Keratinocyte (primary cell): Measurements from ENCODE around the gene SNHG17. TPM values are rescaled to one million over a fixed set of nuclear protein-coding genes. Genes with fewer than 3 reads are reported as not detected.

ENCODE experiments used
- DNase-seq: peaks from one replicate; pipeline ENCODE4 v3.0.0-alpha.2; 2011; ENCODE audit warnings: low read depth, missing footprints, low spot score
- FAIRE-seq: peaks from 2 replicates; lab custom pipeline; 2011; peaks lifted over from hg19 to GRCh38; lab: Jason Lieb, UNC
- H2AFZ ChIP-seq: 2 replicates; pipeline ENCODE4 v1.6.0; 2012; ENCODE audit warnings: low read length, control low read depth, inconsistent platforms; ENCODE audit not compliant: control insufficient read depth
- H3K27ac ChIP-seq: 2 replicates; pipeline ENCODE4 v1.5.1; 2011; ENCODE audit warnings: low read length; ENCODE audit not compliant: control insufficient read depth, insufficient read depth
- H3K27me3 ChIP-seq: 3 replicates; pipeline ENCODE4 v1.6.0; 2011; ENCODE audit warnings: low read length; ENCODE audit not compliant: control insufficient read depth, insufficient read depth; ENCODE audit errors: extremely low read depth
- H3K36me3 ChIP-seq, 2 experiments: 2 replicates in 1 of 2; 3 replicates in 1 of 2; pipeline ENCODE4 v1.5.1; 2011; ENCODE audit warnings: low read length in 2 of 2, mild to moderate bottlenecking in 1 of 2; ENCODE audit not compliant: control insufficient read depth in 2 of 2, insufficient read depth in 2 of 2; ENCODE audit errors: extremely low read depth in 1 of 2
- H3K4me1 ChIP-seq: 3 replicates; pipeline ENCODE4 v1.5.1; 2011; ENCODE audit warnings: low read length; ENCODE audit not compliant: control insufficient read depth, insufficient read depth; ENCODE audit errors: extremely low read depth
- H3K4me2 ChIP-seq: 3 replicates; pipeline ENCODE4 v1.6.0; 2011; ENCODE audit warnings: low read depth, low read length; ENCODE audit not compliant: control insufficient read depth, insufficient read depth; ENCODE audit errors: extremely low read depth
- H3K4me3 ChIP-seq, 3 experiments: fragments of 200-600 bp in 1 of 3; sonication (generic) in 1 of 3; 2 replicates in 2 of 3; 3 replicates in 1 of 3; pipeline ENCODE4 v1.5.1; 2011 to 2016; ENCODE audit warnings: low read length in 3 of 3, mild to moderate bottlenecking in 3 of 3, control low read depth in 2 of 3, inconsistent platforms in 1 of 3, low read depth in 1 of 3, mixed read lengths in 1 of 3, mixed run types in 1 of 3, moderate library complexity in 1 of 3; ENCODE audit not compliant: control insufficient read depth in 2 of 3, insufficient read depth in 2 of 3; ENCODE audit errors: extremely low read depth in 1 of 3
- H3K79me2 ChIP-seq: 2 replicates; pipeline ENCODE4 v1.6.0; 2012; ENCODE audit warnings: low read length; ENCODE audit not compliant: control insufficient read depth, insufficient read depth
- H3K9ac ChIP-seq: 3 replicates; pipeline ENCODE4 v1.6.0; 2011; ENCODE audit warnings: low read length; ENCODE audit not compliant: control insufficient read depth, insufficient read depth; ENCODE audit errors: extremely low read depth
- H3K9me1 ChIP-seq: 3 replicates; pipeline ENCODE4 v1.6.0; 2011; ENCODE audit warnings: low read length; ENCODE audit not compliant: control insufficient read depth, insufficient read depth; ENCODE audit errors: extremely low read depth
- H3K9me3 ChIP-seq: 2 replicates; pipeline ENCODE4 v1.5.1; 2012; ENCODE audit warnings: low read depth, low read length; ENCODE audit not compliant: control insufficient read depth
- H4K20me1 ChIP-seq: 3 replicates; pipeline ENCODE4 v1.6.0; 2011; ENCODE audit warnings: low read length; ENCODE audit not compliant: control insufficient read depth, insufficient read depth; ENCODE audit errors: extremely low read depth
- EZH2 ChIP-seq: IDR thresholded peaks from one replicate; pipeline ENCODE4 v1.6.1; 2012; ENCODE audit warnings: inconsistent platforms, mild to moderate bottlenecking, low read length, moderate library complexity
- dilution Hi-C: fragments of 300-500 bp; cut with MboI; formaldehyde crosslinking; loops from one replicate; pipeline ENCODE4 v1.7.0; 2020; ENCODE audit warnings: low sequenced_read_pairs; ENCODE audit not compliant: extremely low pct_ligation_motif_present
- polyA plus RNA-seq, 5 experiments: library from polyadenylated mRNA; depleted of rRNA in 3 of 5; stranded (reverse) in 3 of 5; stranded (forward) in 1 of 5; unstranded in 1 of 5; fragments of >200 nt; gene quantifications; 1 replicate in 1 of 5; 2 replicates in 3 of 5; 3 replicates in 1 of 5; pipeline versions ENCODE4 v1.2.1 to v1.2.3, GENCODE V29; 2011 to 2012; ENCODE audit warnings: missing spikeins in 2 of 5, low read depth in 1 of 5, low replicate concordance in 1 of 5
- TF ChIP-seq, protein P1 (sequence below), 3 experiments: IDR thresholded peaks in 1 of 3; conservative IDR thresholded peaks in 1 of 3; optimal IDR thresholded peaks in 1 of 3; 2 replicates in 2 of 3; 3 replicates in 1 of 3; pipeline versions ENCODE3 to v1.5.1; 2011; ENCODE audit warnings: low read length in 3 of 3, mild to moderate bottlenecking in 3 of 3, moderate library complexity in 2 of 3, control low read depth in 1 of 3, inconsistent platforms in 1 of 3; ENCODE audit not compliant: insufficient read depth in 2 of 3; ENCODE audit errors: extremely low read depth in 1 of 3

Gene SNHG17
- polyA plus RNA-seq, 1 donor (not counting 4 experiments of a cell fraction or from before 2014, with no cell fraction given), result 25.3 TPM

DNA sequence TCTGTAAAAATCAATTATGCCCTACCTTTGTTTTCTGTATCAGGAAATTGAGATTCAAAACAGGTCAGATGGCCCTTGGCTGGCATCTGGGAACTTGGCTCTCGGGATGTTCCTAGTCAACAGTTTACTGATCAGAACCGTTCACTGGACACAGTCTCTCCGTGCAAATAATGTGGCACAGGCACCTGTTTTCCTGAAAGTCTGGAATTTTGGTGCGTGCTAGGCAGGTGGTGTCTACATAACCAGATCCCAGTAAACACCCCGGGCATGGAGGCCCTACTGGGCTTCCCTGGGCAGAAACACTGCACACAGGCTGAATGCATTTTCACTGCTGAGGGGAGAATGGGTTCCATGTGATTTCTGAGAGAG is 7.5 kb downstream of the SNHG17 start:
- no peak overlapping the region for H3K27ac ChIP-seq
- TF ChIP-seq, protein P1, sequence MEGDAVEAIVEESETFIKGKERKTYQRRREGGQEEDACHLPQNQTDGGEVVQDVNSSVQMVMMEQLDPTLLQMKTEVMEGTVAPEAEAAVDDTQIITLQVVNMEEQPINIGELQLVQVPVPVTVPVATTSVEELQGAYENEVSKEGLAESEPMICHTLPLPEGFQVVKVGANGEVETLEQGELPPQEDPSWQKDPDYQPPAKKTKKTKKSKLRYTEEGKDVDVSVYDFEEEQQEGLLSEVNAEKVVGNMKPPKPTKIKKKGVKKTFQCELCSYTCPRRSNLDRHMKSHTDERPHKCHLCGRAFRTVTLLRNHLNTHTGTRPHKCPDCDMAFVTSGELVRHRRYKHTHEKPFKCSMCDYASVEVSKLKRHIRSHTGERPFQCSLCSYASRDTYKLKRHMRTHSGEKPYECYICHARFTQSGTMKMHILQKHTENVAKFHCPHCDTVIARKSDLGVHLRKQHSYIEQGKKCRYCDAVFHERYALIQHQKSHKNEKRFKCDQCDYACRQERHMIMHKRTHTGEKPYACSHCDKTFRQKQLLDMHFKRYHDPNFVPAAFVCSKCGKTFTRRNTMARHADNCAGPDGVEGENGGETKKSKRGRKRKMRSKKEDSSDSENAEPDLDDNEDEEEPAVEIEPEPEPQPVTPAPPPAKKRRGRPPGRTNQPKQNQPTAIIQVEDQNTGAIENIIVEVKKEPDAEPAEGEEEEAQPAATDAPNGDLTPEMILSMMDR (optimal IDR thresholded peaks at IDR 0.05 in 1 of 3, IDR thresholded peaks at IDR 0.05 in 1 of 3, conservative IDR thresholded peaks at IDR 0.05 in 1 of 3; ENCODE audit: extremely low read depth in 1 of 3, insufficient read depth in 2 of 3, low read length in 3 of 3), result no peak
- no peak for TF ChIP-seq EZH2
- no peak for FAIRE-seq

DNA sequence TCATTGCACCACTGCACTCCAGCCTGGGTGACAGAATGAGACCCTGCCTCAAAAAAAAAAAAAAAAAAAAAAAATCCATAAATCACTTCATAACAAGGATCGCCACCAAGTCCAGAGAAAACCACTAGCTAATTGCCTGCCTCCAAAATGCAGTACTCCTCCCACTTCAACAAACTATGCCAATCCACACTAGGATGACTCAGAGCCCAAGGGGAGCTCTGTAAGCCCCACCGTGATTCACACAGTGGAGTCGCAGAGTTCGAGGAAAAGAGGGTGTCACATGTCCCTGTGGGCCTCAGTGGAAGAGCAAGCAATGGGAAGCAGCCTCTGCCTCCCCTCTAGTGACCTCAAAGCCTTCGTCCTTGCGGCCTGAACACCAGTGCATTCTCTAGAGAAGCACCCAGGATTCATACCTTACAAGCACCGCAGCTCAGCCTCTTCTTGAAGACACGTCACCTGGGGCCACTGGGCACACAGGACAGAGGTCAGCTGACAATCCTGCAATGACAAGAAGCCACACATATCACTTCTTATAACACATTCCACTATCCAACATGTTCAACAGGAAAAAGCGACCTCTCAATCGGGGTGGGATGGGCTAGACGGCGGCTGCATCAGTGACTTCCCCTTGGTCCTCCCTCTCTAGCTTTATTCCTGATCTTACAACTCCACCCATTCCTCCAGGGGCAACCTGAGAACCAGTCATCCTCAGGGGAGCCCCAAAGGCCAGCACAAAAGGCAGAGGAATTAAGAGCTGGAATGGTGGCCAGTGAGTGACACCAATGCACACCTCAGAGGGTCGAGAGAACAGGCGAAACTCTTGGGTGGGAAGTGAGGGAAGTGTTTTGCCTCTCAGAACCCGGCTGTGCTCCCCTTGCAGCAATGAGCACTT is 8.9 kb downstream of the SNHG17 start:
- Histone ChIP-seq H2AFZ (no peak overlapping the region), H3K4me1 (peaks cover 10% of the 10 kb centered on the region), H3K27me3 (no peaks in the 10 kb centered on the region), H4K20me1 (peaks cover 80% of the 10 kb centered on the region), H3K27ac (no peak overlapping the region), H3K4me3 (no peak overlapping the region), H3K79me2 (peaks cover 91% of the 10 kb centered on the region), H3K9me3 (no peaks in the 10 kb centered on the region), H3K9ac (no peak overlapping the region), H3K36me3 (peaks cover 78 to 86% of the 10 kb centered on the region in 2 experiments), H3K9me1 (peaks cover 7% of the 10 kb centered on the region), H3K4me2 (no peak overlapping the region)
- TF ChIP-seq EZH2, result no peak
- TF ChIP-seq, protein P1 (optimal IDR thresholded peaks at IDR 0.05 in 1 of 3, IDR thresholded peaks at IDR 0.05 in 1 of 3, conservative IDR thresholded peaks at IDR 0.05 in 1 of 3; ENCODE audit: extremely low read depth in 1 of 3, insufficient read depth in 2 of 3, low read length in 3 of 3), result no peak
- DNase-seq, result no peak
- peak; percentile 82 for FAIRE-seq
- dilution Hi-C loops, result no loop called here

More for the DNA sequence above, 7.5 kb downstream of the SNHG17 start:
- Histone ChIP-seq H3K4me2 (no peak overlapping the region), H2AFZ (no peak overlapping the region), H3K9ac (no peak overlapping the region), H3K4me3 (no peak overlapping the region), H3K36me3 (peaks cover 78 to 86% of the 10 kb centered on the region in 2 experiments), H3K9me1 (peaks cover 10% of the 10 kb centered on the region), H3K27me3 (no peaks in the 10 kb centered on the region), H3K4me1 (peaks cover 16% of the 10 kb centered on the region), H3K9me3 (no peaks in the 10 kb centered on the region), H4K20me1 (peaks cover 82% of the 10 kb centered on the region), H3K79me2 (peaks cover 93% of the 10 kb centered on the region)
- dilution Hi-C loops, result no loop called here
- no peak for DNase-seq
